Endothelial cell of umbilical vein (primary cell): ENCODE measurements around the gene DLD. TPM values are rescaled to one million over a fixed set of nuclear protein-coding genes. Genes with fewer than 3 reads are reported as not detected.
"Not testable (repeated sequence)": the region's sequence is repeated elsewhere in the genome, so short reads cannot be mapped to it uniquely, and the experiment has no call there.

Source experiments
- BruUV-seq: library from RNA; stranded (reverse); fragments of 400-500 nt; replicated peaks from 2 replicates; lab custom pipeline; 2021; lab: Mats Ljungman, UMichigan
- CTCF ChIA-PET: fragments of 300-600, 350-600 bp; sonication (Branson Sonifier 250); formaldehyde crosslinking; loops from one replicate; lab custom pipeline; 2021; ENCODE audit warnings: antibody characterized with exemption, inconsistent platforms; lab: Charles Lee
- POLR2A ChIA-PET: fragments of 300-600, 350-600 bp; sonication (Branson Sonifier 250); formaldehyde crosslinking; loops from one replicate; lab custom pipeline; 2021; ENCODE audit warnings: antibody characterized with exemption, inconsistent platforms; lab: Charles Lee
- DNase-seq: peaks from one replicate; pipeline ENCODE4 v3.0.0-alpha.2; 2011; ENCODE audit warnings: low read depth, low spot score
- FAIRE-seq: peaks from 2 replicates; lab custom pipeline; 2011; peaks lifted over from hg19 to GRCh38; lab: Jason Lieb, UNC
- H2AFZ ChIP-seq: 2 replicates; pipeline ENCODE4 v1.6.0; 2012; ENCODE audit warnings: low read depth, low read length, control low read depth, inconsistent platforms
- H3K27ac ChIP-seq: 2 replicates; pipeline ENCODE4 v1.5.1; 2011; ENCODE audit warnings: low read depth, mild to moderate bottlenecking, control low read depth, low read length, moderate library complexity; ENCODE audit not compliant: insufficient read depth
- H3K27me3 ChIP-seq, 2 experiments: 2 replicates each; pipeline versions ENCODE4 v1.6.0 to v1.6.1; 2011; ENCODE audit warnings: low read length in 2 of 2, mixed read lengths in 1 of 2; ENCODE audit not compliant: control insufficient read depth in 2 of 2, insufficient read depth in 2 of 2
- H3K36me3 ChIP-seq, 2 experiments: 2 replicates in 1 of 2; 3 replicates in 1 of 2; pipeline ENCODE4 v1.5.1; 2011; ENCODE audit warnings: low read length in 2 of 2, mild to moderate bottlenecking in 1 of 2, moderate library complexity in 1 of 2; ENCODE audit not compliant: control insufficient read depth in 2 of 2, insufficient read depth in 2 of 2; ENCODE audit errors: extremely low read depth in 1 of 2
- H3K4me1 ChIP-seq: 3 replicates; pipeline ENCODE4 v1.5.1; 2011; ENCODE audit warnings: mild to moderate bottlenecking, low read length; ENCODE audit not compliant: control insufficient read depth, insufficient read depth; ENCODE audit errors: extremely low read depth
- H3K4me2 ChIP-seq: 2 replicates; pipeline ENCODE4 v1.6.1; 2011; ENCODE audit warnings: low read length, control low read depth, mixed read lengths; ENCODE audit not compliant: insufficient read depth
- H3K4me3 ChIP-seq, 3 experiments: fragments of 200-600 bp in 1 of 3; sonication (generic), shearing (Covaris generic) in 1 of 3; replicated peaks in 1 of 3; 2 replicates each; pipeline ENCODE4 v1.5.1; 2011 to 2016; ENCODE audit warnings: control low read depth in 3 of 3, low read length in 3 of 3, mild to moderate bottlenecking in 2 of 3, inconsistent platforms in 1 of 3, low read depth in 1 of 3, moderate library complexity in 1 of 3; ENCODE audit not compliant: insufficient read depth in 1 of 3
- H3K79me2 ChIP-seq: 2 replicates; pipeline ENCODE4 v1.6.0; 2012; ENCODE audit warnings: low read length, inconsistent platforms; ENCODE audit not compliant: control insufficient read depth, insufficient read depth
- H3K9ac ChIP-seq: replicated peaks from 2 replicates; pipeline ENCODE3; 2011; ENCODE audit warnings: low read length, control low read depth; ENCODE audit not compliant: insufficient read depth; ENCODE audit errors: extremely low read depth
- H3K9me1 ChIP-seq: replicated peaks from 3 replicates; pipeline ENCODE4 v1.6.0; 2011; ENCODE audit warnings: mild to moderate bottlenecking, low read length; ENCODE audit not compliant: control insufficient read depth, insufficient read depth; ENCODE audit errors: extremely low read depth
- H3K9me3 ChIP-seq: replicated peaks from 2 replicates; pipeline ENCODE4 v1.5.1; 2012; ENCODE audit warnings: low read length, inconsistent platforms; ENCODE audit not compliant: control insufficient read depth, insufficient read depth
- H4K20me1 ChIP-seq: replicated peaks from 2 replicates; pipeline ENCODE3; 2011; ENCODE audit warnings: mild to moderate bottlenecking, low read length; ENCODE audit not compliant: control insufficient read depth, insufficient read depth; ENCODE audit errors: extremely low read depth
- GATA2 ChIP-seq: IDR thresholded peaks from 2 replicates; pipeline ENCODE4 v1.7.0; 2011; ENCODE audit warnings: low read depth, mild to moderate bottlenecking, moderate library complexity, mixed read lengths, low read length; ENCODE audit not compliant: insufficient read length, insufficient read depth
- MYC ChIP-seq: IDR thresholded peaks from one replicate; pipeline ENCODE4 v1.6.1; 2011; ENCODE audit warnings: mild to moderate bottlenecking, low read depth, low read length
- POLR2A ChIP-seq: IDR thresholded peaks from 2 replicates; pipeline ENCODE4 v1.6.1; 2012; ENCODE audit warnings: low read depth, mild to moderate bottlenecking, control low read depth, low read length
- POLR2AphosphoS5 ChIP-seq: IDR thresholded peaks from 2 replicates; pipeline ENCODE4 v1.6.1; 2012; ENCODE audit warnings: low read depth, mild to moderate bottlenecking, control low read depth, low read length, moderate library complexity; ENCODE audit not compliant: insufficient read depth
- dilution Hi-C: fragments of 300-500 bp; cut with MboI; formaldehyde crosslinking; loops from one replicate; pipeline ENCODE4 v1.15.0; 2019; ENCODE audit warnings: low sequenced_read_pairs; ENCODE audit not compliant: extremely low pct_ligation_motif_present
- intact Hi-C: fragments of 100-400 bp; cut with micrococcal nuclease; formaldehyde crosslinking; loops from one replicate; pipeline ENCODE4 v1.10.0; 2022
- polyA plus RNA-seq, 4 experiments: library from polyadenylated mRNA; depleted of rRNA in 3 of 4; stranded (reverse) in 3 of 4; unstranded in 1 of 4; fragments of >200 nt; gene quantifications; 2 replicates each; pipeline versions ENCODE4 v1.2.1 to v1.2.3, GENCODE V29; 2011 to 2012; ENCODE audit warnings: missing spikeins in 1 of 4
- total RNA-seq: library from RNA; stranded (reverse); gene quantifications from 2 replicates; pipeline ENCODE4 v1.2.3, GENCODE V29; 2021
- TF ChIP-seq, protein P1 (sequence below), 2 donors: IDR thresholded peaks; 1 replicate in 1 of 2; 2 replicates in 1 of 2; pipeline ENCODE4 v1.5.1; 2011; ENCODE audit warnings: low read length in 2 of 2, mild to moderate bottlenecking in 2 of 2, moderate library complexity in 2 of 2, control low read depth in 1 of 2, inconsistent platforms in 1 of 2, low read depth in 1 of 2; ENCODE audit not compliant: insufficient read depth in 1 of 2; ENCODE audit errors: extremely low read depth in 1 of 2

Gene DLD
- total and polyA plus RNA-seq, 2 donors (not counting 3 experiments of a cell fraction or from before 2014, with no cell fraction given), result 61.7 to 95.0 TPM

- H3K27ac ChIP-seq, result peak overlapping the region; percentile 65
- peak overlapping the region; percentile 75 for H2AFZ ChIP-seq
- DNase-seq (no peak), FAIRE-seq (no peak)
- CTCF ChIA-PET, result interaction anchor here (0.6 to 3.8 kb wide), 5 partner anchors 8 to 147 kb away, joined by 3 to 19 read pairs (median 5); partner anchors contain the start of gene CBLL1
- H3K36me3 ChIP-seq, result peaks cover 0 to 2% of the 10 kb centered on the region in 2 experiments
- H3K9me3 ChIP-seq, result no peaks in the 10 kb centered on the region
- H4K20me1 ChIP-seq, result no peaks in the 10 kb centered on the region
- TSS peak; percentile 72 for BruUV-seq
- H3K4me2 ChIP-seq, result peak overlapping the region; percentile 87
- H3K79me2 ChIP-seq, result peaks cover 30% of the 10 kb centered on the region
- POLR2A ChIA-PET, result no interaction called here
- no peak for TF ChIP-seq GATA2
- peak overlapping the region; percentile 37 to 85 (median 59) for H3K4me3 ChIP-seq
- no peaks in the 10 kb centered on the region for H3K9me1 ChIP-seq
- peaks cover 24% of the 10 kb centered on the region for H3K4me1 ChIP-seq
- intact Hi-C loops (no loop called here), dilution Hi-C loops (no loop called here)
- H3K27me3 ChIP-seq, result peaks cover 6 to 13% of the 10 kb centered on the region in 2 experiments
- H3K9ac ChIP-seq, result peak overlapping the region; percentile 32
Observed at GRCh38 chr7:107890493-107890961, 456 bp upstream of the DLD start.

DNA sequence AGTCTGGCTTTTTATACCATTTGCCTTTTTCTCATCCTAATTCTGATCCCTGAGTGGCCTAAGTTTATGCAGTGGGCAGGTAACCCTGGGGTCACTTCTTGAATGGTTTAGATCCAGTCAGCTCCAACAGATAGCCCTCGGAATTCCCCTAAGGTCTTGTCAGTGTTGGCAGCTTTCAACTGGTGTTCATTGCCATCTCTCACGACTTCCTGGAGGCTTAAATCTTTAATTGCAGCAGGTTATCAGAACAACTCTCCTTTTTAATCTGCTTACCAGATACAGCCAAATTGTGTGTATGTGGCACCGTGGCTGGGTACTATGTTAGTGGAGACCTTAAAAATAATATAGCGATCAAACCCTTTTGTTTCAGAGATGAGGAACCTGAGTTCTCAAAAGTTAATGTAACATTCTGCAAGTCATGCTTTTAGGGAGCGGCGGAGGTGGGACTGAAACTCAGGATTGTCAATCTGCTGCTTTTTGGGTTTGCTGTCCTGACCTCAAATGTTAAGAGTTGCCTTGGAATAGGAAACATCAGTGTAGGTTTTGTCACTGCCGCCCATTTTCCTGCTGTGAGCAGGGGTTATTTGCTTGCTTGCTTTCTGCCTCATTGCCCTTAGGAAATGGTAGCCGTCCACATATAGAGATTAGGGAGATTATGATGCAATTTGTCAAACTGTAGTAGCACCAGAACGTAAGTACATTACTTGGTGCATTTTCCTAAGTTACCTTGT, 818 bp downstream of the DLD start:
- Histone ChIP-seq H2AFZ (peak overlapping the region; percentile 66), H3K36me3 (peaks cover 0 to 2% of the 10 kb centered on the region in 2 experiments), H3K4me1 (peaks cover 24% of the 10 kb centered on the region), H3K4me2 (peak overlapping the region; percentile 95), H4K20me1 (no peaks in the 10 kb centered on the region), H3K9me3 (no peaks in the 10 kb centered on the region), H3K79me2 (peaks cover 41% of the 10 kb centered on the region), H3K9me1 (no peaks in the 10 kb centered on the region), H3K4me3 (peak overlapping the region; percentile 59 to 85 (median 62)), H3K9ac (peak overlapping the region; percentile 76), H3K27me3 (peaks cover 0 to 2% of the 10 kb centered on the region in 2 experiments), H3K27ac (peak overlapping the region; percentile 65)
- TF ChIP-seq, protein P1, sequence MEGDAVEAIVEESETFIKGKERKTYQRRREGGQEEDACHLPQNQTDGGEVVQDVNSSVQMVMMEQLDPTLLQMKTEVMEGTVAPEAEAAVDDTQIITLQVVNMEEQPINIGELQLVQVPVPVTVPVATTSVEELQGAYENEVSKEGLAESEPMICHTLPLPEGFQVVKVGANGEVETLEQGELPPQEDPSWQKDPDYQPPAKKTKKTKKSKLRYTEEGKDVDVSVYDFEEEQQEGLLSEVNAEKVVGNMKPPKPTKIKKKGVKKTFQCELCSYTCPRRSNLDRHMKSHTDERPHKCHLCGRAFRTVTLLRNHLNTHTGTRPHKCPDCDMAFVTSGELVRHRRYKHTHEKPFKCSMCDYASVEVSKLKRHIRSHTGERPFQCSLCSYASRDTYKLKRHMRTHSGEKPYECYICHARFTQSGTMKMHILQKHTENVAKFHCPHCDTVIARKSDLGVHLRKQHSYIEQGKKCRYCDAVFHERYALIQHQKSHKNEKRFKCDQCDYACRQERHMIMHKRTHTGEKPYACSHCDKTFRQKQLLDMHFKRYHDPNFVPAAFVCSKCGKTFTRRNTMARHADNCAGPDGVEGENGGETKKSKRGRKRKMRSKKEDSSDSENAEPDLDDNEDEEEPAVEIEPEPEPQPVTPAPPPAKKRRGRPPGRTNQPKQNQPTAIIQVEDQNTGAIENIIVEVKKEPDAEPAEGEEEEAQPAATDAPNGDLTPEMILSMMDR (IDR thresholded peaks at IDR 0.05; ENCODE audit: extremely low read depth in 1 of 2, insufficient read depth in 1 of 2, low read depth in 1 of 2, low read length in 2 of 2), result no peak
- no peak for TF ChIP-seq POLR2A
- TF ChIP-seq MYC, result no peak
- no peak for TF ChIP-seq POLR2AphosphoS5
- POLR2A ChIA-PET, result no interaction called here
- CTCF ChIA-PET, result interaction anchor here (0.9 to 3.8 kb wide), 3 partner anchors 10 to 13 kb away, joined by 3 to 19 read pairs (median 7); no protein-coding TSS in a partner anchor
- FAIRE-seq, result peak; percentile 31
- dilution Hi-C loops (no loop called here), intact Hi-C loops (no loop called here)
- BruUV-seq, result TSS peak; percentile 52
- DNase-seq, result peak; percentile 63

DNA sequence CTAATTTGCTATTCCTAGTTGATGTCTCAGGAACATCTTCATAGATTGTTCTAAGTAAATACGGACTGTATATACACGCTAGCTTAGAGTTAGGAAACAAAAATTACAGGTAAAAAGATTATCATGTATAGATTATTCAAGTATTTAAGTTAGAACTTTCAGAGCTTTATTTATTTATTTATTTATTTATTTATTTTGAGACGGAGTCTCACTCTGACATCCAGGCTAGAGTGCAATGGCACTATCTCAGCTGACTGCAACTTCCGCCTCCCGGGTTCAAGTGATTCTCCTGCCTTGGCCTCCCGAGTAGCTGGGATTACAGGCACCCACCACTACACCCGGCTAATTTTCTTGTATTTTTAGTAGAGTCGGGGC, 1.4 kb downstream of the DLD start:
- POLR2A ChIA-PET, H3K9me1 ChIP-seq, H3K27me3 ChIP-seq, H2AFZ ChIP-seq, H4K20me1 ChIP-seq, DNase-seq, intact Hi-C loops, H3K27ac ChIP-seq, dilution Hi-C loops, BruUV-seq, FAIRE-seq, H3K9me3 ChIP-seq, H3K9ac ChIP-seq, H3K36me3 ChIP-seq: not testable (repeated sequence)
- H3K4me1 ChIP-seq, result peaks cover 24% of the 10 kb centered on the region
- peak overlapping the region; percentile 95 for H3K4me2 ChIP-seq
- H3K79me2 ChIP-seq, result peaks cover 46% of the 10 kb centered on the region
- peak overlapping the region in 2 of 3 experiments; percentile 59 to 85 for H3K4me3 ChIP-seq
- CTCF ChIA-PET, result interaction anchor here (0.9 to 3.8 kb wide), 2 partner anchors 12 to 13 kb away, joined by 3 to 19 read pairs; no protein-coding TSS in a partner anchor
